Endothelial cell of umbilical vein (primary cell): ENCODE data around the gene DZIP3. TPM values are rescaled to one million over a fixed set of nuclear protein-coding genes. Genes with fewer than 3 reads are reported as not detected.

ENCODE experiments used
- BruUV-seq: library from RNA; stranded (reverse); fragments of 400-500 nt; replicated peaks from 2 replicates; lab custom pipeline; 2021; lab: Mats Ljungman, UMichigan
- CTCF ChIA-PET: fragments of 300-600, 350-600 bp; sonication (Branson Sonifier 250); formaldehyde crosslinking; loops from one replicate; lab custom pipeline; 2021; ENCODE audit warnings: antibody characterized with exemption, inconsistent platforms; lab: Charles Lee
- POLR2A ChIA-PET: fragments of 300-600, 350-600 bp; sonication (Branson Sonifier 250); formaldehyde crosslinking; loops from one replicate; lab custom pipeline; 2021; ENCODE audit warnings: antibody characterized with exemption, inconsistent platforms; lab: Charles Lee
- DNase-seq: peaks from one replicate; pipeline ENCODE4 v3.0.0-alpha.2; 2011; ENCODE audit warnings: low read depth, low spot score
- FAIRE-seq: peaks from 2 replicates; lab custom pipeline; 2011; peaks lifted over from hg19 to GRCh38; lab: Jason Lieb, UNC
- H2AFZ ChIP-seq: 2 replicates; pipeline ENCODE4 v1.6.0; 2012; ENCODE audit warnings: low read depth, low read length, control low read depth, inconsistent platforms
- H3K27ac ChIP-seq: 2 replicates; pipeline ENCODE4 v1.5.1; 2011; ENCODE audit warnings: low read depth, mild to moderate bottlenecking, control low read depth, low read length, moderate library complexity; ENCODE audit not compliant: insufficient read depth
- H3K27me3 ChIP-seq, 2 experiments: 2 replicates each; pipeline versions ENCODE4 v1.6.0 to v1.6.1; 2011; ENCODE audit warnings: low read length in 2 of 2, mixed read lengths in 1 of 2; ENCODE audit not compliant: control insufficient read depth in 2 of 2, insufficient read depth in 2 of 2
- H3K36me3 ChIP-seq, 2 experiments: 2 replicates in 1 of 2; 3 replicates in 1 of 2; pipeline ENCODE4 v1.5.1; 2011; ENCODE audit warnings: low read length in 2 of 2, mild to moderate bottlenecking in 1 of 2, moderate library complexity in 1 of 2; ENCODE audit not compliant: control insufficient read depth in 2 of 2, insufficient read depth in 2 of 2; ENCODE audit errors: extremely low read depth in 1 of 2
- H3K4me1 ChIP-seq: 3 replicates; pipeline ENCODE4 v1.5.1; 2011; ENCODE audit warnings: mild to moderate bottlenecking, low read length; ENCODE audit not compliant: control insufficient read depth, insufficient read depth; ENCODE audit errors: extremely low read depth
- H3K4me2 ChIP-seq: 2 replicates; pipeline ENCODE4 v1.6.1; 2011; ENCODE audit warnings: low read length, control low read depth, mixed read lengths; ENCODE audit not compliant: insufficient read depth
- H3K4me3 ChIP-seq, 3 experiments: fragments of 200-600 bp in 1 of 3; sonication (generic), shearing (Covaris generic) in 1 of 3; replicated peaks in 1 of 3; 2 replicates each; pipeline ENCODE4 v1.5.1; 2011 to 2016; ENCODE audit warnings: control low read depth in 3 of 3, low read length in 3 of 3, mild to moderate bottlenecking in 2 of 3, inconsistent platforms in 1 of 3, low read depth in 1 of 3, moderate library complexity in 1 of 3; ENCODE audit not compliant: insufficient read depth in 1 of 3
- H3K79me2 ChIP-seq: 2 replicates; pipeline ENCODE4 v1.6.0; 2012; ENCODE audit warnings: low read length, inconsistent platforms; ENCODE audit not compliant: control insufficient read depth, insufficient read depth
- H3K9ac ChIP-seq: replicated peaks from 2 replicates; pipeline ENCODE3; 2011; ENCODE audit warnings: low read length, control low read depth; ENCODE audit not compliant: insufficient read depth; ENCODE audit errors: extremely low read depth
- H3K9me1 ChIP-seq: replicated peaks from 3 replicates; pipeline ENCODE4 v1.6.0; 2011; ENCODE audit warnings: mild to moderate bottlenecking, low read length; ENCODE audit not compliant: control insufficient read depth, insufficient read depth; ENCODE audit errors: extremely low read depth
- H3K9me3 ChIP-seq: replicated peaks from 2 replicates; pipeline ENCODE4 v1.5.1; 2012; ENCODE audit warnings: low read length, inconsistent platforms; ENCODE audit not compliant: control insufficient read depth, insufficient read depth
- H4K20me1 ChIP-seq: replicated peaks from 2 replicates; pipeline ENCODE3; 2011; ENCODE audit warnings: mild to moderate bottlenecking, low read length; ENCODE audit not compliant: control insufficient read depth, insufficient read depth; ENCODE audit errors: extremely low read depth
- EZH2 ChIP-seq: IDR thresholded peaks from 2 replicates; pipeline ENCODE4 v1.6.1; 2012; ENCODE audit warnings: borderline replicate concordance, low read depth, mild to moderate bottlenecking, moderate library complexity, low read length, inconsistent platforms; ENCODE audit not compliant: severe bottlenecking
- FOS ChIP-seq: IDR thresholded peaks from 2 replicates; pipeline ENCODE4 v1.6.1; 2011; ENCODE audit warnings: mild to moderate bottlenecking, low read length, moderate library complexity, borderline replicate concordance; ENCODE audit not compliant: insufficient read depth
- GATA2 ChIP-seq: IDR thresholded peaks from 2 replicates; pipeline ENCODE4 v1.7.0; 2011; ENCODE audit warnings: low read depth, mild to moderate bottlenecking, moderate library complexity, mixed read lengths, low read length; ENCODE audit not compliant: insufficient read length, insufficient read depth
- JUN ChIP-seq: IDR thresholded peaks from 2 replicates; pipeline ENCODE4 v1.6.1; 2011; ENCODE audit warnings: borderline replicate concordance, low read depth; ENCODE audit not compliant: insufficient read length, insufficient read depth
- MYC ChIP-seq: IDR thresholded peaks from one replicate; pipeline ENCODE4 v1.6.1; 2011; ENCODE audit warnings: mild to moderate bottlenecking, low read depth, low read length
- POLR2A ChIP-seq: IDR thresholded peaks from 2 replicates; pipeline ENCODE4 v1.6.1; 2012; ENCODE audit warnings: low read depth, mild to moderate bottlenecking, control low read depth, low read length
- POLR2AphosphoS5 ChIP-seq: IDR thresholded peaks from 2 replicates; pipeline ENCODE4 v1.6.1; 2012; ENCODE audit warnings: low read depth, mild to moderate bottlenecking, control low read depth, low read length, moderate library complexity; ENCODE audit not compliant: insufficient read depth
- dilution Hi-C: fragments of 300-500 bp; cut with MboI; formaldehyde crosslinking; loops from one replicate; pipeline ENCODE4 v1.15.0; 2019; ENCODE audit warnings: low sequenced_read_pairs; ENCODE audit not compliant: extremely low pct_ligation_motif_present
- intact Hi-C: fragments of 100-400 bp; cut with micrococcal nuclease; formaldehyde crosslinking; loops from one replicate; pipeline ENCODE4 v1.10.0; 2022
- polyA plus RNA-seq, 4 experiments: library from polyadenylated mRNA; depleted of rRNA in 3 of 4; stranded (reverse) in 3 of 4; unstranded in 1 of 4; fragments of >200 nt; gene quantifications; 2 replicates each; pipeline versions ENCODE4 v1.2.1 to v1.2.3, GENCODE V29; 2011 to 2012; ENCODE audit warnings: missing spikeins in 1 of 4
- total RNA-seq: library from RNA; stranded (reverse); gene quantifications from 2 replicates; pipeline ENCODE4 v1.2.3, GENCODE V29; 2021
- TF ChIP-seq, protein P1 (sequence below): IDR thresholded peaks from 2 replicates; pipeline ENCODE4 v1.6.1; 2011; ENCODE audit not compliant: insufficient read depth, insufficient read length
- TF ChIP-seq, protein P2 (sequence below), 2 donors: IDR thresholded peaks; 1 replicate in 1 of 2; 2 replicates in 1 of 2; pipeline ENCODE4 v1.5.1; 2011; ENCODE audit warnings: low read length in 2 of 2, mild to moderate bottlenecking in 2 of 2, moderate library complexity in 2 of 2, control low read depth in 1 of 2, inconsistent platforms in 1 of 2, low read depth in 1 of 2; ENCODE audit not compliant: insufficient read depth in 1 of 2; ENCODE audit errors: extremely low read depth in 1 of 2

The DZIP3 gene
- total and polyA plus RNA-seq, 2 donors (not counting 3 experiments of a cell fraction or from before 2014, with no cell fraction given): 1.9 to 6.5 TPM

DNA sequence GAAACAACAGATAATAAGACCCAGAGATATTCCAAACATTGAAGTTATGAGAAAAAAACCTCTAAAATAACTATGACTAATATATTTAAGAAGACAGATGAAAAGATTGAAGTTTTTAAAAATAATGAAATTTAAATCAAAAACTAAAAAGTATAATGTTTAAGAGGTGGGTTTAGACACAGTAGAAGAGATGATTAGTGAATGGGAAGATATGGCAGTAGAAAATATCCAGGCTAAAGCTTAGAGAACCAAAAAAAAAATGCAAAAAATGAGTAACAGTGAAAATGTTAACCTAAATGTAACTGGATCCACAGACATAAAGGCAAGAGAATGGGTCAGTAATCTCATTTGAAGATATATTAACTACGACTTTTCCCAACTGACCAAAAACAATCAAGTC is 115.5 kb downstream of the DZIP3 start:
- Histone ChIP-seq H3K4me3 (no peak overlapping the region), H3K9me3 (no peaks in the 10 kb centered on the region), H3K4me1 (no peaks in the 10 kb centered on the region), H3K9ac (no peak overlapping the region), H3K36me3 (no peaks in the 10 kb centered on the region), H3K27me3 (no peaks in the 10 kb centered on the region), H3K4me2 (no peak overlapping the region), H4K20me1 (no peaks in the 10 kb centered on the region), H3K27ac (no peak overlapping the region), H3K9me1 (no peaks in the 10 kb centered on the region), H2AFZ (no peak overlapping the region), H3K79me2 (no peaks in the 10 kb centered on the region)
- intact Hi-C loops (no loop called here), dilution Hi-C loops (no loop called here)
- no peak for FAIRE-seq
- TF ChIP-seq GATA2 (no peak), MYC (no peak), EZH2 (no peak), POLR2A (no peak), POLR2AphosphoS5 (no peak), FOS (no peak), JUN (no peak)
- TF ChIP-seq, protein P1, sequence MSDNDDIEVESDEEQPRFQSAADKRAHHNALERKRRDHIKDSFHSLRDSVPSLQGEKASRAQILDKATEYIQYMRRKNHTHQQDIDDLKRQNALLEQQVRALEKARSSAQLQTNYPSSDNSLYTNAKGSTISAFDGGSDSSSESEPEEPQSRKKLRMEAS: no peak
- TF ChIP-seq, protein P2, sequence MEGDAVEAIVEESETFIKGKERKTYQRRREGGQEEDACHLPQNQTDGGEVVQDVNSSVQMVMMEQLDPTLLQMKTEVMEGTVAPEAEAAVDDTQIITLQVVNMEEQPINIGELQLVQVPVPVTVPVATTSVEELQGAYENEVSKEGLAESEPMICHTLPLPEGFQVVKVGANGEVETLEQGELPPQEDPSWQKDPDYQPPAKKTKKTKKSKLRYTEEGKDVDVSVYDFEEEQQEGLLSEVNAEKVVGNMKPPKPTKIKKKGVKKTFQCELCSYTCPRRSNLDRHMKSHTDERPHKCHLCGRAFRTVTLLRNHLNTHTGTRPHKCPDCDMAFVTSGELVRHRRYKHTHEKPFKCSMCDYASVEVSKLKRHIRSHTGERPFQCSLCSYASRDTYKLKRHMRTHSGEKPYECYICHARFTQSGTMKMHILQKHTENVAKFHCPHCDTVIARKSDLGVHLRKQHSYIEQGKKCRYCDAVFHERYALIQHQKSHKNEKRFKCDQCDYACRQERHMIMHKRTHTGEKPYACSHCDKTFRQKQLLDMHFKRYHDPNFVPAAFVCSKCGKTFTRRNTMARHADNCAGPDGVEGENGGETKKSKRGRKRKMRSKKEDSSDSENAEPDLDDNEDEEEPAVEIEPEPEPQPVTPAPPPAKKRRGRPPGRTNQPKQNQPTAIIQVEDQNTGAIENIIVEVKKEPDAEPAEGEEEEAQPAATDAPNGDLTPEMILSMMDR (IDR thresholded peaks at IDR 0.05; ENCODE audit: extremely low read depth in 1 of 2, insufficient read depth in 1 of 2, low read depth in 1 of 2, low read length in 2 of 2): no peak
- ChIA-PET POLR2A (no interaction called here), CTCF (interaction anchor here (1.2 kb wide), 1 partner anchor 14 kb away, joined by 3 read pairs; no protein-coding TSS in a partner anchor)
- BruUV-seq: no TSS peak
- DNase-seq: no peak
